Fibroblast of skin of back (primary cell): ENCODE measurements around the gene TPX2.
A peak's percentile ranks its signal among the peaks of the same experiment; 100 is the strongest.

Source experiments
- DNase-seq: peaks from one replicate; pipeline ENCODE4 v3.0.0-alpha.2; 2013

The TPX2 gene

DNA sequence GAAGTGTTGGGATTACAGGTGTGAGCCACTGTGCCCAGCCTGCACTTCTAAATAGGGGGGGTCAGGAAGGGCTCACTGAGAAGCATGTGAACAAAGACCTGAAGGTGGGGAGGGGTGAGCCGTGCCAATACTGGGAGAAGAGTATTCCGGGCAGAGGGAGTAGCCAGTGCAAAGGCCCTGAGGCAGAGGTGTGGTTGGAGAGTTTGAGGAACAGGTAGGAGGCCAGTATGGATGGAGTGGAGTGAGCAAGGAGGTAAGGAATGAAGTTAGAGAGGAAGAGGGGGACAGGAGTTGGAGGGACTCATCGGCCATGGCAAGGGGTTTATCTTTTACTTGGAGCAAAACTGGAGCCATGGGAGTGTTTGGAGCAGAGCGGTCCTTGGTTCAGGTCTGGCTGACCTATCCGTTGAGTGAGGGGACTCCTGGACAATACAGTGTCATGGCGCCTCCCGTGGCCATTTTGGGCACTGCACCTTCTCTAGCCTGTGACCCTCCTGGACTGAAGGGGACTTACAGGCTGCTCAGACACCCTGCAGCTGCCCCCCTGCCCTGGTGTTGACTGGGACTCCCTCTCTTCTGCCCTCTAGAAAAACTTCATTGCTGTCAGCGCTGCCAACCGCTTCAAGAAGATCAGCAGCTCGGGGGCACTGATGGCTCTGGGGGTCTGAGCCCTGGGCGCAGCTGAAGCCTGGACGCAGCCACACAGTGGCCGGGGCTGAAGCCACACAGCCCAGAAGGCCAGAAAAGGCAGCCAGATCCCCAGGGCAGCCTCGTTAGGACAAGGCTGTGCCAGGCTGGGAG, 94.2 kb downstream of the TPX2 start:
- DNase-seq = peak; percentile 47

DNA sequence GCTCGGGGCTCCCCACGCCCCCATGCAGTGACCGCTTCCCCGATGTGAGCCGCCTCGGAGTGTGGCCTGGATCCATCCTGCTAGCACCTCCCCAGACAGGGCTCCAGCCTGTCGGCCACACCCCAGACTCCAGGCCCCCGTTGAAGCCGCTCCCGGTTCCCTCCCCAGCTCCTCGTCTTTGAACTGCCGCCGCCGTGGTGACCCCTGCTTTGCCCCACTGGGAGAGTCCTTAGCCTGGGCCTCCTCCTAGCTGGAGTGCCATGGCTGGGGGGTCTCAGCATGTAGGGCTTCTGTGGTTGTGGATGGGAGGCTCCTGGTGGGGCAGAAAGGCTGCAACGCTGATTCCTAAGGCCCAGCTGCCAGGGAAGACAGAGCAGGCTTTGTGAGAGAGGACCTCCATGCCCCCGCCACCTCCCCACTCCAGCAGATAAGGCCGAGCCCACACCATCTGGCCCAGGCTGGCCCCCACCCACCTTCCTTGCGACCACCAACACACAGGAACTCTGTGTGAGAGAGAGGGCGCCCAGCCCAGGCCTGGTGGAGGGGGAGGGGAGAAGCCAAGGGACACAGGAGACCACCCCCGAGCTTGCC, 94.9 kb downstream of the TPX2 start:
- DNase-seq = no peak

DNA sequence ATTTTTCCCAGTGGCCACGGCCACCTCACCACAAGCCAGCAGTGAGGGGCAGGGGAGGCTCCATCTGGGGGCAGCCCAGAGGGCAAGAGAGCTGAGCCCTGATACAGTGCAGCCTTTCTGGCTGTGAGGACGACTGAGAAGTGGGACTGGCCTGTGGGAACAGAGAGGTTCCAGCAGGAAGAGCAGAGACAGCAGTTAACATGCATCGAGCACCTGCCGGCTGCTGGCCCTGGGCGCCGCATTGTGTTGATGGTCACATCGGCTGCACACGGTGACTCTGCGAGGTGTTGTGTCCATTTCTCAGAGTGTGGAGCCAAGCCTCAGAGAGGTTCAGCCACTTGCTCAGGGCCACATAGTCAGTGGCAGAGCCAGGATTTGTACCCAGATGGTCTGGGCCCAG, 96.5 kb downstream of the TPX2 start:
- no peak for DNase-seq

DNA sequence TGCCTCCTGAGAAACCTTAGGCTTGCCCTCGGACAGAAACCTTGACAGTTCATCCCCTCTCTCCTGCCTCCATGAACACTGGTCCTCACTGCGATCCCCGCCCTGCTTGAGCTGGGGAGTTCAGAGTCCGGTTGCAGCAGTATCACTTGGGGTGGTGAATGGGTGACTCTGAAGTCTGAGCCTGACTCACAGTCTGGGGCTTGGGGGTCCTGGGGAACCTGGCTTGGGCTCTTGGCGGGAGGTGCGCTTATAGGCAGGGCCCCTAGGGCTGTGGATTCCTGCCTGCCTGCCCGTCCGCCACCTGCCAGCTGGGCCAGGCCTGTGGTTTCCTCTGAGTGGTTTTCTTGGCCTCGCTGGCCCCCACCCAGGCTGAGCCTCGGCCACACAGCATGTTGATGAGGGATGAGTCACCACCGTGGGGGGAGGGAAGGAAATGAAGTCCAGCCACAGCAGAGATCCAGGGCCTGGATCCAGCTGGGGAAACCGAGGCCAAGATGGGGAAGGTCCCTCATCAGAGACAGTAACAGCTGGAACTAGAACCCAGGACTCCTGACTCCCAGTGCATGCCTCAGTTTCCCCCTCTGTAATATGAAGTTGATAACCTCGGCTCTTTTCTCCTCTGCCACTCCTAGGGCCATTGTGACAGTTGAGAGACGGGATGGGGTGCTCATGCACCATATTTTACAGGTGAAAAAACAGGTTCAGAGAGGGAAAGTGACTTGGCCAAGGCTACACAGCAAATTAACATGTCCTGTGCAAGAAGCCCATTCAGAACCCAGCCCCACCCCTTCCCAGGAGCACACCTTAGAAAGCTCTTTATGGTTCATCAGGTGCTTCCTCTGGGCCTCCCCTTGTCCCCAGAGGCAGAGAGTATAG, 97.1 kb downstream of the TPX2 start:
- peak; percentile 94 for DNase-seq

DNA sequence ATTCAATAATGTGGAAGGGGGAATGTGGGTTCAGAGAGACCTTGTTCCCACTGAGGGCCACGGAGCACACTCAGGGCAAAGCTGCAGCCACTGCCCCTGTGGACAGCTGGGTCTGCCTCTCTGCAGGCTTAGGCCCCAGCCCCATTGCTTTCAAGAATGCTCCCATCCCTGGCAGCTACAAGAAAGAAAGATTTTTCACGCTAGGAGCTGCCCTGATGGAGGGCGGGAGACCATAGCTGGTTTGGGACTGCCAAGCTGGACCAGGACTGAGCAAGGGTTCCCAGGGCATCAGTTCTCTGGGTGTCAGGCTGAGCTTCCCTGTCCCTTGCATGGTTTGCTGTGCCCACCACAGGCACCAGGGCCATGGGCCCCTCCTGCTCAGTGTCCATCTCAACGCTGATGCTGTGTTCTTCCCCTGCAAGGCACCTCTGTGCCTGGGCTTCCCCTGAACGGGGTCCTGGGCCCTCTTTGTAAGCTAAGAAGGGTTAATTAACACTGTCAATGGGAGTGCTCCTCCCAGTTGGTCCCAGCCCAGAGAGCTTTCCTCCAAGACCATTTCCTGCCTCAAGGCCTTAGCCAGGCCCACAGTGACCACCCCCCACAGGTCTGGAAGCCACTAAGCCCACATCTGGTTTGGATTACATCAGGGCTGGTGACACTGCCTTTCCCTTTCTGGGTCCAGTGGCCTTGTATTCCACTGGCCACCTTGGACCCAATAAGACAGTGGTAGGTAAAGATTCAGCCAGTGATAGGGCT, 97.9 kb downstream of the TPX2 start:
- DNase-seq = peak; percentile 88

DNA sequence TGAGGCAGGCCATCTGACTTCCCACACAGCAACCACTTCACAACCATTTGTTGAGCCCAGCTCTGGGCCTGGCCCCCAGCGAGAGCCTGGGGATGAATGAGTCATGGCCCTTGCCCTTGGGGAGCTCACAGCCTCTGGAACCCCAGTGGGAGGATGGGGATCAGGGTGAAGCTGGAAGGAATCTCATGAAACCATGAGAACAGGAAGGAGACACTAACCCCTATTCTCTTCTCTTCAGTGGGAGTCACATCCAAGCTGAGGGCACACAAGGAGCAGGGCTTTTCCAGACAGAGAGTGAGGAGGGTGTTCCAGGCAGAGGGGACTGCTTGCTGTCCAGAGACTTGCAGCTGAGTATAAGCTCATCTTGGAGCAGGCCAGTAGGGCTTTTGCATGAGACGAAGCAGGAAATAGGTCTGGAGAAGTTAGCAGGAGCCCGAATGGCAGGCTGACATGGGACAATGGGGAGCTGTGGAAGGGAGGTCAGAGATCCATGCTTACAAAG, 98.9 kb downstream of the TPX2 start:
- peak; percentile 89 for DNase-seq

DNA sequence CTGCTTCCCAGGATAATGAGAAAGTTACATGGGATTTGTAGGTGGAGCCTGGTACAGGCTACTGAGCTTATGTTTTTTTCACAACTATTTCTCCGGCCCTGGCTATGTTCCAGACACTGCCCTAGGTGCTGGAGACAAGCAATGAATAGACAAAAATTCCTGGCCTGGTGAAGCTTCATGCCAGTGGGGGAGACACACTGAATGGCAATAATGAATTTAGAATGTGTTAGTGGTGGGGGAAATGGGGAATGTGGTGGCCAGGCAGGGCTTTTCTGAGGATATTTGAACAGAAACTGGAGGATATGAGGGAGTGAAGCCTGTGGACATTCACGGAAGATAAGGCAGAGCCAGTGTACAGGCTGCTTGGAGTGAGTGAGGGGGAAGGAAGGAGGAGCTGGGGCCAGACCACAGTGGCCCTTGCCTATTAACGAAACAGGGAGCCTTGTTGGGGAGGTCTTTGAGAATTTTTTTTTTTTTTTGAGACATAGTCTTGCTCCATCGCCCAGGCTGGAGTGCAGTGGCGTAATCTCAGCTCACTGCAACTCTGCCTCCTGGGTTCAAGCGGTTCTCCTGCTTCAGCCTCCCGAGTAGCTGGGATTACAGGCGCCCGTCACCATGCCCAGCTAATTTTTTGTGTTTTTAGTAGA, 99.7 kb downstream of the TPX2 start:
- DNase-seq = peak; percentile 64

DNA sequence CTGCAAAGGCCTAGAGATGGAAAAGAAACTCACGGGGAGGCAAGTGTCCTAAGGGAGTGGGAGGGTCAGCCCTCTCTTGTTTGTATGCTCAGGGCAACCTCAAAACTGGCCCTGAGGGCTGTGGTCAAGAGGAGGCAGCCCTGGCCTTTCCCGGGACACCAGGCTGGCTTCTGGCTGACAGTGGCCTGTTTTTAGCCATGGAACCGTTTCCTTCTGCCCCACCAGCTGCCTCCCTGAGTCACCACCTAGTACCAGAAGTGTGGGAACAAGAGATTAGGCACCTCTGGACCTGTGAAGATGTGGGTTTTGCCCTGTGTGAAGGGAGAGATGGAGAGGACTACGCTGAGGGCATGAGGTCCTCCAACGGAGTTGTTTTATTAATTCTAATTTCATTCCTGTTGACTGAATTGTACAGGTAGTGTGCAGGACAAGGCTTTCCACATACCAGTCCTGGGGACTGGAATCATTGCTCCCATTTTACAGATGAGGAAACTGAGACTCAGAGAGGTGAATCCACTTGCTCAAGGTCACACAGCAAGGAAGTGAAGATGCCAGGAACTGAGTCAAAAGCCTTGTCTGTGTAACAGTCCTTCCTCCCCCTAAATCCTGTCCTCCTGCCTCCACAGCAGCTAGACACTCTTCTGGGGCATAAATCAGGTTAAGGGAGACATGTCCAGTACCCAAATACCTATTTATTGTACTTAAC, 100.8 kb downstream of the TPX2 start:
- peak; percentile 32 for DNase-seq

DNA sequence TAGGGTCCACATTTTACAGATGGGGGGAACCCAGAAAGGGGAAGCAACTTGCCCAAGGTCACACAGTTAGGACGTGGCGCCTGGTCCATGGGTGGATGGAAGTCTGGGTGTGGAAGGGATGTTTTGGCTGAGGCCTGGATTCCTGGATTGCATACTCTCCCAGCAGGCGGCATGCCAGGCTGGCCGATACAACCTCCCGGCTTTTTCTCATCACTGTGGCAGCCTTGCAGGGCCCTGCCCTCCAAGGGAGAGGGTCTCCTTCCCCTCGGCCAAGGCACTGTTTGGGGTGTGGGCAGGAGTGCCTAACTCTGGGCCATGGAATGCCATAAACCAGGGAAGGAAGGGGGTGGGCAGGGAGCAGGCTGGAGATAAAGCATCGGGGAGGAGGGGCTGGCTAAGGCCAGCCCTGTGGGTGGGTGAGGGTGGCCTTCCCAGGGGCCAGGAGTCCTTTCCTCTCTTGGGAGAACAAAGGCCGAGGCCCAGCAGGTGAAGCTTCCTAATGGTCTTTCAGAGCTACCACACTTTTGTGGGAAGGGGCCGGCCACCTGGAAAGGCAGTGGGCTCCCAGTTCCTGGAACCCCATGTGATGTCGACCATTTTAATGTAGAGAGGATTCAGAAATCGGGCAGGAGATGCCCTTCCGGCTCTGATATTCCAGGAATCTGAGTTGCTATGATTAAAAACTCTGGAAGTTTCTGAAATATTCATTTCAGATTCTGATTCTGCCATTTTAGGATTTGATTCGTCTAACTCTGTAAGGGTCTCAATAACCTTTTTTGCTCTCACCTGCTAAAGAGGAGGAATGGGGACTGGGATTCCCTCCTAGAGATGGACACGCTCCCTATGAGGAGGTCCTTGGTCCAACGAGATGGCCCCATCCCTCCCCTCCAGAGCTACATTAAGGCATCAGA, 102.1 kb downstream of the TPX2 start:
- DNase-seq = peak; percentile 65

DNA sequence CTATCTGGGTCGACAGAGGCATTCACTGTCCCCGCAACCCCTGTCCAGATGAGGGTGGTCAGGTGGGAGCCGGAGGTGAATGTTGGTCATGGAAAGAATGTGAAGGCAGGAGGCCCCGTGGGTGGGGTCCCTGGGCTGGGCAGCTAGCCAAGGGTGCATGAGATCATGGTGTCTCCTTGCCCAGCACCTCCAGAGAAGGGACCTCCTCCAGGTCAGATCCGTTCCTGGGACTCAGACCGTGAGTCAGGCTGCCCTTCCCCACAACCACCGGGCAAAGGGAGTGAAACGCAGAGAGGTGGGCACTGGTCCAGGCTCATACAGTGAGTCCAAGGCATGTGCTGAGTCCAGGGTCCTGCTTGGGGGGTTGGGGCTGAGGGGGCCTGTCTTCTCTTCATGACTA, 102.8 kb downstream of the TPX2 start:
- DNase-seq = peak; percentile 89

DNA sequence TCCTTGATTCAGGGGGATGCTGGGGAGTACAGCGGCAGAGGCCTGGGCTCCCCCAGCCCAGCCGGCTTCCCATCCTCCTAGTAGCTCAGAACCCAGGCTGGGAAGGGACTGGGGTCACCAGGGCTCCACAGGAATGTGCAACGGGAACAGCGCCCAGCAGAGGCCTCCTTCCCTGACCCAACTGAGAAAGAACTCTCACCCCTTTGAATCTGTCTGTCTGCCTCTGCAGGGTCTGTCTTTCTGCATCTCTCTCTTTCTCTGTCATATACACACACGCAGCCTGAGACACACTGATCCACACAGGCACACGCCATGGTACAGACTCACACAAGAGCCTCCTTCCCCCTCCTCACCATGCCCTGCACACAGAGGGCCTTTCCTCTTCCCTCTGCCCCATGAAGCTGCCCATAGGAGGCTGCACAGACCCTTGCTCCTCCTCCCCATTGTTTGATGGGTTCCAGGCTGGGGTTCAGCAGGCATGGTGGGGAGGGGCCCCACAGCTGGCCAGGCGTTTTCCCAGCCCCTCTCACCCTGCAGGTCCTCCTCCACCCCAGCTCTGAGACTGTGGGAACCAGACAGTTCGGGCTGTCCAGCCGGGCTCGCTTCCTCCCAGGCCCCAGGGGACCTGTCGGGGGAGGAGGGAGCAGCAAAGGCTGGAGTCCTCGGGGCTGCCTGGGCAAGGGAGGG, 103.5 kb downstream of the TPX2 start:
- DNase-seq = peak; percentile 93

DNA sequence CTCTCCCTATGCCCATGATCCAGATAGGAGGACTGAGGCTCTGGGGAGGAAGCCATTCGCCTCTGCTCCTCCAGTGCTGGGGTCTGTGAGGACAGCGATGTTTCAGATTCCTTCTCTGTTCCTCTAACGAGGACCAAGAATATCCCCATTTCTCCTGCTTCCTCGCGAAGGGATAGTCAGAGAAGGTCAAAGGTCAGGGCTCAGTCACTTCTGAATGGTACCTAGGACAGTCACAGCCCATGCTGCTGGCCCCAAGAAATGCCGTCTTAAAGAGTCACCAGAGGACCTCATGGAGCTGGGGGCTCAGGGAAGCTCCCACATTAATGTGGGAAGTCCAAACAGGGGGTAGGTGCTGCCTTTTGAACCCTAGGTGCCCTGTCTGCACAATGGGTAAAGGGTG, 104.2 kb downstream of the TPX2 start:
- DNase-seq = no peak

DNA sequence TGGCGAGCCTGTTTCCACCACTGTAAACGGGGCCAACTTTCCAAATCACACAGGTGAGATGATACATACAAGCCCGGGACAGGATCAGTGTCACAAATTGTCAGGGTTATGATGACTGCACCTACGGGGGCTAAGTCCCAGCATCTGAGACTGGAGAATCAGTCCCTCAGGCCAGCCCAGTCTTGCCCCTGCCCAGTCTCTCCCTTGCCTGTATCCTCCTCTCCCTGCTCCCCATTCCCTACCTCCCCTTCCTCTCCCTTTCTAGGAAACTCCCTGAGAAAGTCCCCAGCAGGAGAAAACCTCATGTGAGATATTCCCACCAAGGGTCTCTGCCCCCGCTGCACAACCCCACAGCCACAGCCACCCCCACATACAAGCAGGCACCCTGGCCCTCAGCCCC, 104.8 kb downstream of the TPX2 start:
- no peak for DNase-seq

DNA sequence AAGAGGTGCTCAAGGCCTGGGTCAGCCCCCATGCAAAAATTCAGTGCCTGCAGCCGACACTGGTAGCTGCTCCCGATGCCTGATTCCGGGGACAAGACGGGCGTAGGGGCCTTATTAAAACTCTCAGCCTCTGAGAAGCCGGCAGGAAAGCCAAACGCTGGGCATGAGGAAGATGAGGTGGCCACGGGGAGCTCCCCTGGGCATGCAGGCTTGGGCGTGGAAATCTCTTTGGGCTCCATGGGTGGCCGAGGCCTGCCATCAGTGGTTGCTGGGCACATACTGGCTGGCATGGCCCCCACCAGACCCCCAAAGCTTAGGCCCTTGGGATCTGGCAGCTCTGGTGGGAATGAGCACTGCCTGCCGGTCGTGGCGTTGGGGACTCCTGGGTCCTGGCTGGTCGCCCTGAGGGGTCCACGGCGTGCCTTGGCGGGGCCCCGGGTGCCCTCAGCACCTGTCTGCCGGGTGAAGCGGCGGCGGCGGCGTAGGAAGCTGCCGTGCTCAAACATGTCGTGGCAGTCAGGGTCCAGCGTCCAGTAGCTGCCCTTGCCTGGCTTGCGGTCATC, 105.7 kb downstream of the TPX2 start:
- no peak for DNase-seq

DNA sequence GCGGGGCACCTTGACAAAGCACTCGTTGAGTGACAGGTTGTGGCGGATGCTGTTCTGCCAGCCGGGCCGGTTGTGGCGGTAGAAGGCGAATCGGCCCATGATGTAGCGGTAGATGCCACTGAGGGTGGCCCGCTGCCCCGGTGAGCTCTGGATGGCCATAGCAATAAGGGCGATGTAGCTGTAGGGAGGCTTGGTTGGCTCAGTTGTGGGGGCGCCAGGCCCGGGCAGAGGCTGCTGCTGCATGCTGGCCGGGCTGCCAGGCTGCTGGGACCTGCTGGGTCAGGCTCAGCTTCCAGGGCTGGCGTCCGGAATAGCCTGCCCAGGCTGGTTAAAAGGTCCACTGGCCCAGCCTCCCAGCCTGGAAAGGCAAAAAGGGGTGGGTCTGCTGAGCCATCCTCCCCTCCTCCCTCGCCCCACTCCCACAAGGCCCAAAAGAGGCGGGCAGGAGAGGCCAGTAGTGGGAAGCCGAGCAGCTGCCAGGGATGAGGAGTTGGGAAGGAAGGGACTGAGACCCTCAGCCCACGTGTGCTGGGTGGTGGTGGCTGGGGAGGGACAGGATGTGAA, 106.3 kb downstream of the TPX2 start, which contains the start of gene FOXS1:
FOXS1 (minus strand) TSS at position 305 of the 564 bp plus-strand sequence; CDS start at position 243, 62 bp downstream.
- DNase-seq = peak; percentile 83

DNA sequence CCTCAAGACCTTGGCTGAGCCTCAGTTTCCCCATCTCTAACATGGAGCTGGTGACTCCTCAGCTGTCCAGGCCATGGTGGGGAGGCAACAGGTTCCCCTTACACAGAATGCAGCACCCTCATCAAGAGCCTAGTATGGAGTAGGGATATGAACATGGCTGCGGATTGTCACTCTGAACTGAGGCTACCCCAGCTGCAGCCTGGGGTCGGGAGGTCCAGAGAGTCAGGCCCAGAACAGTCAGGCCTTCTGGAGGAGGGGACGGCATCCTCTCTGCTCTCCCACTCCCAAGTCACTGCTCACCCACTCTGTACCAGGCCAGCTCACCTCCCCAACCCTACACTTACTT, 107.7 kb downstream of the TPX2 start:
- no peak for DNase-seq

DNA sequence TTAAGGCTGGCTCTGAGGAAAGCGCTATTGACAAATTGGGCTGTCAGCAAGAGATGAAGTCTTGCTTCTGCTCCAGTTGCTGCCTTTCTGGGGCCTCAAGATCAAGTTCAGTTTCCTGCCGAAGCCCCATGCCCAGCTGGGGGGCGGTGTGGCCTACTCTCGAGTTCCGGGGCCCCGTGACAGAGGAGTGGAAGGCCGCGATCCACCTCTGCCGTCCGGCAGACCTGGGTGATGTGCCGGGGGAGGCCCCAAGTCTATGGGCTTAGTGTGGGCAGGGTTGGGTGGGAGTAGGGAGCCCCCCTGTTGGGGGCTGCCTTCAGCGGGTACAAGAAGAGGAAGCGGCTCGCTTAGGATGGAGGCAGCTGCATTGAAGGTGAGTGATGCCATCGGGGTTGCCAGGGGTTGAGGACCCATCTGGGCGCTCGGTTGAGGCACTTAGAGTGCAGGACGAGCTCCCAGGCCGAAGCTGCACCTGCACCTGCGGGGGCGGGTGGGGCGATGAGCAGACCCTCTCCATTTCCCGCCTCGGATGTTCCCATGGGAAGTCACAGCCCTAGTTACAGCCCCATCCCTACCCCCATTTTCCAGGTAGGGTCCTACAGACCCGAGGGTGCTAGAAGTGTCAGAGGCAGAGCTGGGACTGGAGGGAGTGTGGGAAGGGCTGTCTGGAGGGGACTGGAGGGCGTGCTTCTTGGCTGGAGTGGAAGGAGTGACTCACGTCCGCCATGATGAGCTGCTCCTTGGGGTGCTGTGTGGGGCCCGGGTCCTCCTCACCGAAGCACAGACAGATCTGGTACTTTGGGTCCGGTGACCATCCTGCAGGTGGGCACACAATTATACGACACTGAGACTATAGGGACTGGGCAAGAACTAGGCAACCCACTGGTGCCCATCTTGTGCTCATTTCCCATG, 109.3 kb downstream of the TPX2 start:
- no peak for DNase-seq
